Breast epithelium (tissue), 3 donors: ENCODE measurements around the gene CYTH3.
"Not testable (repeated sequence)": the region's sequence is repeated elsewhere in the genome, so short reads cannot be mapped to it uniquely, and the experiment has no call there.

Experiments
- POLR2A ChIP-seq: fragments of 450-650 bp; IDR thresholded peaks from one replicate; pipeline ENCODE4 v1.6.1; 2016; ENCODE audit warnings: antibody characterized with exemption, mild to moderate bottlenecking, moderate library complexity
- POLR2AphosphoS5 ChIP-seq, 3 donors: sonication (generic); formaldehyde crosslinking; IDR thresholded peaks; one replicate each; pipeline ENCODE4 v1.6.1; 2017; ENCODE audit warnings: antibody characterized with exemption in 3 of 3
- TF ChIP-seq, protein P1 (sequence below), 3 donors: fragments of 450-650 bp; IDR thresholded peaks; one replicate each; pipeline ENCODE4 v1.5.1; 2016 to 2017; ENCODE audit warnings: antibody characterized with exemption in 3 of 3, mild to moderate bottlenecking in 3 of 3, moderate library complexity in 3 of 3

DNA sequence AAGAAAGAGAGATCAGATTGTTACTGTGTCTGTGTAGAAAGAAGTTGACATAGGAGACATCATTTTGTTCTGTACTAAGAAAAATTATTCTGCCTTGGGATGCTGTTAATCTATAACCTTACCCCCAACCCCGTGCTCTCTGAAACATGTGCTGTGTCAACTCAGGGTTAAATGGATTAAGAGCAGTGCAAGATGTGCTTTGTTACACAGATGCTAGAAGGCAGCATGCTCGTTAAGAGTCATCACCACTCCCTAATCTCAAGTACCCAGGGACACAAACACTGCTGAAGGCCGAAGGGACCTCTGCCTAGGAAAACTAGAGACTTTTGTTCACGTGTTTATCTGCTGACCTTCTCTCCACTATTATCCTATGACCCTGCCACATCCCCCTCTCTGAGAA lies 49.0 kb downstream of the CYTH3 start:
- not testable (repeated sequence) for TF ChIP-seq POLR2A; POLR2AphosphoS5 (IDR thresholded peaks at IDR 0.05)
- TF ChIP-seq, protein P1, sequence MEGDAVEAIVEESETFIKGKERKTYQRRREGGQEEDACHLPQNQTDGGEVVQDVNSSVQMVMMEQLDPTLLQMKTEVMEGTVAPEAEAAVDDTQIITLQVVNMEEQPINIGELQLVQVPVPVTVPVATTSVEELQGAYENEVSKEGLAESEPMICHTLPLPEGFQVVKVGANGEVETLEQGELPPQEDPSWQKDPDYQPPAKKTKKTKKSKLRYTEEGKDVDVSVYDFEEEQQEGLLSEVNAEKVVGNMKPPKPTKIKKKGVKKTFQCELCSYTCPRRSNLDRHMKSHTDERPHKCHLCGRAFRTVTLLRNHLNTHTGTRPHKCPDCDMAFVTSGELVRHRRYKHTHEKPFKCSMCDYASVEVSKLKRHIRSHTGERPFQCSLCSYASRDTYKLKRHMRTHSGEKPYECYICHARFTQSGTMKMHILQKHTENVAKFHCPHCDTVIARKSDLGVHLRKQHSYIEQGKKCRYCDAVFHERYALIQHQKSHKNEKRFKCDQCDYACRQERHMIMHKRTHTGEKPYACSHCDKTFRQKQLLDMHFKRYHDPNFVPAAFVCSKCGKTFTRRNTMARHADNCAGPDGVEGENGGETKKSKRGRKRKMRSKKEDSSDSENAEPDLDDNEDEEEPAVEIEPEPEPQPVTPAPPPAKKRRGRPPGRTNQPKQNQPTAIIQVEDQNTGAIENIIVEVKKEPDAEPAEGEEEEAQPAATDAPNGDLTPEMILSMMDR (IDR thresholded peaks at IDR 0.05): not testable (repeated sequence)
